SIG-M5 treated with dmso at 0.1 percent for 504 hours (cell line): ENCODE measurements around the gene SSH3.
"Not testable (repeated sequence)": the region's sequence is repeated elsewhere in the genome, so short reads cannot be mapped to it uniquely, and the experiment has no call there.

Source experiments
- DNase-seq: peaks from one replicate; lab custom pipeline; 2025; ENCODE audit not compliant: unreplicated experiment; lab: John Stamatoyannopoulos, UW

Gene SSH3, protein sequence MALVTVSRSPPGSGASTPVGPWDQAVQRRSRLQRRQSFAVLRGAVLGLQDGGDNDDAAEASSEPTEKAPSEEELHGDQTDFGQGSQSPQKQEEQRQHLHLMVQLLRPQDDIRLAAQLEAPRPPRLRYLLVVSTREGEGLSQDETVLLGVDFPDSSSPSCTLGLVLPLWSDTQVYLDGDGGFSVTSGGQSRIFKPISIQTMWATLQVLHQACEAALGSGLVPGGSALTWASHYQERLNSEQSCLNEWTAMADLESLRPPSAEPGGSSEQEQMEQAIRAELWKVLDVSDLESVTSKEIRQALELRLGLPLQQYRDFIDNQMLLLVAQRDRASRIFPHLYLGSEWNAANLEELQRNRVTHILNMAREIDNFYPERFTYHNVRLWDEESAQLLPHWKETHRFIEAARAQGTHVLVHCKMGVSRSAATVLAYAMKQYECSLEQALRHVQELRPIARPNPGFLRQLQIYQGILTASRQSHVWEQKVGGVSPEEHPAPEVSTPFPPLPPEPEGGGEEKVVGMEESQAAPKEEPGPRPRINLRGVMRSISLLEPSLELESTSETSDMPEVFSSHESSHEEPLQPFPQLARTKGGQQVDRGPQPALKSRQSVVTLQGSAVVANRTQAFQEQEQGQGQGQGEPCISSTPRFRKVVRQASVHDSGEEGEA

DNA sequence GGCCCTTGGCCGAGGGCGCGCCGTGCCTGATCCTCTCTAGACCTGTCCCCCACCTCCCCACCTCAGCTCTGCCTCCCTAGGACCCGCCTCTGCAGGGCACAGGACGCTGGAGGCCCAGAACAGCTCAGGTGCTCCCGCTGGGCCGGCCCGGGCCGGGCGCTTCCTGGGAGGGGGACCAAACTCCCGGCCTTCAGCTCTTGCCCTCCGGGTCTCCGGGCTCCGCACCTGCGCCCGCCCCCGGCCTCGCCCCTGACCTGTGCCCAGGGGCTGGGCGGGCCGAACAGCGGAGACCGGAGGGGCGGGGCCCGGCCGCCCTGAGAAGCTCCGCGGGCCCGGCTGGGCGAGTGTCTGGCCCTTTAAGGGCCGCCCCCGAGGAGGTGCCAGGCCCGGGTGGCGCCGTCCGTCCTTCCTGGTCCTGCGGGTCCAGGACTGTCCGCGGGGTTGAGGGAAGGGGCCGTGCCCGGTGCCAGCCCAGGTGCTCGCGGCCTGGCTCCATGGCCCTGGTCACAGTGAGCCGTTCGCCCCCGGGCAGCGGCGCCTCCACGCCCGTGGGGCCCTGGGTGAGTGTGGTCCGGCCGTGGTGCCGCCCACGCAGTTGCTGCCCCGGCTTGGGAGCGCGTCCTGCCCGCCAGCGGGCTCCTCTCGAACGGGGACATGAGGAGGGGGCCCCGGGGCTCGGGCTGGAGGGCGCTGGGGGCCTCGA lies at the start of gene SSH3:
Gene SSH3, plus strand, starts transcription at position 399 of the 703 bp plus-strand sequence. Its CDS starts 96 bp downstream, at position 495.
- DNase-seq, result peak; percentile 32

DNA sequence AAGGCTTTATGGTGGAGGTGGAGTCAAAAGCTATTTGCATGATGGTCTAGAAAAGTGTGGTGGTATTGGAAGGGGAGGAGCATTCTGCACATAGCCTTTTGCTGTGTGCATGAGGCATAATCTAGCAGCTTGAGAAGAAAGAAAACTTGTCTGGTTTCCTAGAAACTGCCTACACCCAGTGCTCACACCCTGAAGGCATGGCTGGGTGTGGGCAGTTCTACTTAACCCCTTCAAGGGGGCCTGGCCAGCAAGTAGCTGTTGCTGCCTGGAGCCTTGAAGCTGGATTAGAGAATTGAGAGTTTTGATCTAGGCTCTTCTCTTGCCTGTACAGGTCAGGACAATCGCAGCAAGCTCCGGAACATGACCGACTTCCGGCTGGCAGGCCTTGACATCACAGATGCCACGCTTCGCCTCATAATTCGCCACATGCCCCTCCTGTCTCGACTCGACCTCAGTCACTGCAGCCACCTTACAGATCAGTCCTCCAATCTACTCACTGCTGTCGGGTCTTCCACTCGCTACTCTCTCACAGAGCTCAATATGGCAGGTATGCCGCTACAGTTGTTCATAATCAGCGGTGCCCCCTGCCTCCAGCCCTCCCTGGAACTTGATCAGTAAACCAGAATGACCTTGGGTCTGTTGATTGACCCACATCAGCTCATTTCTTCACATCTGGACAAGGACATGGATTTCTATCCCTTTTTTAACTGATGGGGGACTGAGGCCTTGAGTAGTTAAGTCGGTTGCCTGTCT lies 49.3 kb upstream of the SSH3 start:
- no peak for DNase-seq

DNA sequence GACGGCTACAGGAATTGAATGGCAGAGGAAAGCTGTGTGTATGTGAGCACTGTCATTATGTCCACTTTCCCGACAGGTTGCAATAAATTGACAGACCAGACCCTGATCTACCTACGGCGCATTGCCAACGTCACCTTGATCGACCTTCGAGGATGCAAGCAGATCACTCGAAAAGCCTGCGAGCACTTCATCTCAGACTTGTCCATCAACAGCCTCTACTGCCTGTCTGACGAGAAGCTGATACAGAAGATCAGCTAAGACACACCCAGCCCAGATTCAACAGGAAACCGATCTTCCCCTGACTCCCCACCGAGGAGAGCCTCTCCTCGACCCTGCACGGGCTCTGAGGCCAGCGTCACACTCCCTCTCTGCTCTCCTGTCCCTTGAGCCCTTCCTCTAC lies 48.5 kb upstream of the SSH3 start:
- no peak for DNase-seq

DNA sequence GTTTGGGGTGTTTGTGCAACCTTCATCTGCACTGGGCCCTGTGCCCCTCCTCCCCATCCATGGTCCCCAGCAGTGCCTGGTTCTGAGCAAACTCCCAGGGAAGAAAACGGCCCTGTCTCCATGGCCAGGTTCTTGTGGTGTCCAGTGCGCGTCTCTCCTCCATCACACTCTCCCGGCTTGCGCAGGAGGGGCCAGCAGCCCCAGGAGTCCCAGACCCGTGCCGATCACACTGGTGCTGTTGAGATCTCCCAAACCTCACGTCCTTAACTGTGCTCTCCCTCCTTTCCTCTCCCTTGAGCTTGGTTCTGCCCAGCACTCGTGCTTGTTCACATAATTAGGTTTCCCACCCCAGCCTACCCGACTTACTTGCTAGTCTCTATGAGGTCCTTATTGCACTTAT lies 48.0 kb upstream of the SSH3 start:
- no peak for DNase-seq

DNA sequence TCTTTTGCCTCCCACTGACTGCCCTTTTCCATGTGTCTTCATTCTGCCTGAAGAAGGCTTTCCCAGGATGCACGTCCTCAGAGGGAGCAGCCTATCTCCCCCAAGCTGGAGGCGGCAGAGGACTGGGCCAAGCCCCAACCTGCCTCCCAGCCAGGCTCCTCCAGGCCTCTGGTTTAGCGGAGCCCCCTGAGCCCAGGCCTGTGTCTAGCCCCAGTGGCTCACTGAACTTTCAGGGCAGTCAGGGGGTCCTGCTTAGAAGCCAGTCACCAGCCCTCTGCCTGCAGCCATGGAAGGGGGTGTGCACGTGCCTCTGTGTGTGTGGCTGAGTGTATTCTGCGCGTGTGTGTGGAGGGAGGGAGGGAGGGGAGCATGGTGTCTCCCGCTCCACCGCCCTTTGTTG lies 47.5 kb upstream of the SSH3 start:
- DNase-seq, result no peak

DNA sequence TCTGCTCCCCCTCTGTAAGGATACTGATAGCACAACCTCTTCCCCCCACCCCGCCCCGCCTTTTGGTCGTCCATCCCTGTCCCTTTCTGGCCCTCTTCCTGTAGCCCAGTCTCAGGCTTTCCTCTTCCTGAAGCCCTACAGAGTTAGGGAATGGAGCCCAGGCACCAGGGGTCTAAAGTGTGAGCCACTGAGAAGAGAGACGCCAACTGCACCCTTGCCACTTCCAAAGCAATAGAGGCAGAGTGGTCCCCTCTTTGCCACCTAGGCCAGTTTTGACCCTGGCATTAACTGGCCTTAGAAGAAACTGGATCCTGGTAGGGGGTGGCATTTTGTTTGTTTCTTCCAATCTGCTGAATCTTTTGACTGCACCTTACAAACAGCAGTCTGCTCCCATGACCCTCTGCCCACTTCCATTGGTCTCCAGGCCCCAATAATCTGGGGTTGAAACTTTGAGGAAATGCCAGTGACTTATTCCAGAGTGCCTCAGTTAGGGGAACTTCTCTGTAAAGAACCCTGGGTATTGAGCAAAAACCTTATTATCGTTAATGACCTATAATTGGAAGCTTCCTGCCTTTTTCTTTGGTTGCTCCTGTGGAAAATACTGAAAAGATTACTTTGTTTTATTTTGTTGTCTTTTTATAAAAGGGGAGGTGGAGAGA lies 46.7 kb upstream of the SSH3 start:
- no peak for DNase-seq

DNA sequence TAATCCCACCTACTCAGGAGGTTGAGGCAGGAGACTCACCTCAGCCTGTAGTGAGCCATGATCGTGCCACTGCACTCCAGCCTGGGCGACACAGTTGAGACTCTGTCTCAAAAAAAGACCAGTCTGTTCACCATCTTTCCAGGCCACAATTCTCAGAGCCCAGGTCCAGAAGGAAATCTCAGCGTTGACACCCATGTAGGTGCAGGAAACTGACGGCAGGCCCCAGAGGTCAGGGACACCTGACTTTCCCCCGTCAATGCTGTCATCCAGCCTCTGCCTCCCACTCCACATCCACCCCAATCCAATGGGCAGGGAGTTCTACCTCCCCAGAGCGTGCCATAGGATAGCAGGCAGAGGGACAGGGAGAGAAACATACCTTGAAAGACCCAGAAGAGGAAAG lies 42.9 kb upstream of the SSH3 start:
- no peak for DNase-seq

DNA sequence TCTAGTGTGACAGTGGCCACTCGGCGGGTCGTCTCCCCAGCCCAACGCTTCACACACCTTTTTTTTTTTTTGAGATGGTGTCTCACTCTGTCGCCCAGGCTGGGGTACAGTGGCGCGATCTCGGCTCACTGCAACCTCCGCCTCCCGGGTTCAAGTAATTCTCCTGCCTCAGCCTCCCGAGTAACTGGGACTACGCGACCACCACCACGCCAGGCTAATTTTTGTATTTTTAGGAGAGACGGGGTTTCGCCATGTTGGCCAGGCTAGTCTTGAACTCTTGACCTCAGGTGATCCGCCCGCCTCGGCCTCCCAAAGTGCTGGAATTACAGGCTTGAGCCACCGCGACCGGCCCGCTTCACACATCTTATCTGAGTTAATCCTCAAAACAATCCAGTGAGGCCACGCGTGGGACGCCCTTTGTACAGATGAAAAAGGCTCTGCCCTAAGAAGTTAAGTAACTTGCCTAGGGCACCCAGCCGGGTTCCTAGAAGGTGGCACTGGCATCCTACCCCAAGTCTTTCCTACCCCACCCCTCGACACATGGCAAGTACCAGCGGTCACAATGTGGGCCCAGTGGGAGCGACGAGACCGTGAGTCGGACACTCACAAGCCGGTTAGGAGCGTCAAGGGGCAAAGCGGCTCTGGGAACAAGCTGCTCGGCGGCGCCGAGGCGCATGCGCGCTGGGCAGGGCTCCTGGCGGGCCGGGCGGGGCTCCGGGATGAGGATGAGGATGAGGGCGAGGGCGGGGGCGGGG lies 42.3 kb upstream of the SSH3 start:
- DNase-seq, result not testable (repeated sequence)

DNA sequence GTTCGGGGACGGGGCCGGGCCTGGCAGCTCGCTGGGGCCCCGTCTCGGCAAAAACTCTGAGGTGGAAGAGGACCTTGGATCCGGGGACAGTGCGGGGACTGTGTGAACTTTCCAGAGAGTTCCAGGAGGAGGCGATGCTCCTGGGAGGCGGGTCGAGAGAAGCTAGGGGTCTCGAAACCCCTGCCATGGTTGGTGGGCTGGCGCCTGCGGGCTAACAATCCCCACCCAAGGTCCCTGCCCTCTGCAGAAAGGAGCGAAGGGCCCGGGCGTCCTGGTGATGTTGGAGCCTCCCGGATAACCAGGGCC lies 41.7 kb upstream of the SSH3 start:
- no peak for DNase-seq

DNA sequence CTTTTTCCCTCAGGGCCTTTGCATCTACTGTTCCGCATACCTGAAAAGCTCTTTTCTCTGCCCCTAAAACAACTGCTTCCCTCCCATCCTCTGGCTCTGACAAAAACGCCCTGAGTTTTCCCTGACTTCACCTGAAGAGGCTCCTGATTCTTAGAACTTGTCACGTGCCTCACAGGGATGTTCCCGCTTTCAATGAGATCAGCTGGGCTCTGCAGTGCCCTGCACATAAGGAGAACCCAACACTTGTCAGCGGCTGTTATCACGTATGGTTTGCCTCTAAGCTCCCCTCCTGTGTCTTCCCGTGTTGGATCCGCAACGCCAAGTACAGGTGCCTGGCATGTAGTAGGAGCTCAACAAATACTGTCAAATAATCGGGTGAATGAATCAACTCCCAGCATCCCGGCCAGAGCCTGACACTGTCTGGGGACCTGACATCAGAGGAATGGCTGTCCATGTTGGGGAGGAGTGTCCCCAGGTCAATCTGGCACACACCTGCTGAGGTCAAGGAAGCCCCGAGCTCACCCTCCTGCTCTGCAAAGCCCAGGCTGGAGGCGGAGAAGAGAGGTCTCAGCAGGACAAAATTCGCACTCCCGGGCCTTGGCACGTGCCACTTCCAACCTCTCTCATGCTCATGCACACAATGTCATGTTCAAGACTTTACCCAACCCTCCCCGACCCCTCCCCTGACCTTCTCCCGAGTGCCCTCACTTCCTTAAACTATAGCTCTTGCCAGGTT lies 41.2 kb upstream of the SSH3 start:
- DNase-seq, result no peak

DNA sequence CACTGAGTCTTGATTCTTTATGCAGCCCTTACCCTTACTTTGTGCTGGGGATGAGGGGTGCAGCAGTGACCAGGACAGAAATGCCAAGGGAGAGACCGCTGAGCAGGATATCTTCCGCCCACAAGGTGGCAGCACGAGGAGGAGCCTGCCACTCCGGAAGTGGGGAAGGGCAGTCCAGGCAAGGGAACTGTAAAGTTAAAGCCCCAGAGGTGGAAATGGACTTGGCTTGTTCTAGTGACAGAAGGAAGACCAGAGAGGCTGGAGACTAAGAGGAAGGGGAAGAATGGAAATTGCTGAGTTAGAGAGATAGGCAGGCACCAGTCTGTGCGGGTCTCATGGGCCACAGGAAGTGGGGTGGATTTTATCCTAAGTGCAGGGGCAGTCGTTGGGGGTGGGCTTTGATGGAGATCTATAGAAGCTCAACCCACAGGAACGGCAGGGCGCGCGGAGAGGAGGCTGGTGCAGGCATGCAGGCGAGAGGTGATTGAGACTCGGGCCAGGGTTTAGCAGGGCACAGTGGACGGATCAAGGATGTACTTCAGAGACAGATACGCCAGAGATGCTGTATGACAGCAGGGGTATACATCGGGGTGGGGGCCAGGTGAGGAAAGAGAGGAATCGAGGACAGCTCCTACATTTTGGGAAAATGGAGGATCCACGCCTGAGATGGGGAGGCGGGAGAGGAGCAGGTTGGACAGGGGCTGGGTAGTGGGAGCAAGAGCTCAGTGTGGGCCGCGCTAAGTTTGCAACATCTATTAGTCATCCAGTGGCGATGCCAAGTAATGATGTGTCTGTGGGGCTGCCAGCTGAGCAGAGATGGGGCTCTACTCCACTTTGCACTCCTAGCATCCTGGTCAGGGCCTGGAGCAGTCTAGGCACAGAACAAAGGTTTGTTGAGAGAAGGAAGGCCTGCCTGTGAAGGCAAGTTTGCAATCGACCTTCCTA lies 40.3 kb upstream of the SSH3 start:
- peak; percentile 86 for DNase-seq

DNA sequence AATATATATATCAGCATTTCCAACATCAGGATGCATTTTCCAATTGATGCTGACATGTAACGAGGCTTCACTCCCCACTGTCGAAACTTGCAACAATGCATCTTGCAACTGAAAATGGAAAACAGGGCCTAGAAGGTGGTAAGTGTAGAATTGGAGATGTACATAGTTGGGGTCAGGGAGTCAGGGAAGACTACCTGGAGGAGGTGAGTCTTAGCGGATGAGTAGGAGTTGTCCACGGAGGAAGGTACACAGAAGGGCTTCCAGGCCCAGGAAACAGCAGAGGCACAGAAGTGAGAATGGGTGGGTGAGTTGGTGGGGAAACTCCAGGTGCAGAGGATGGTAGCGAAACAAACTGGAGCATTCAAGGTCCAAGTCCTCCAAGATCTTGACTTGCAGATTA lies 39.1 kb upstream of the SSH3 start:
- no peak for DNase-seq

DNA sequence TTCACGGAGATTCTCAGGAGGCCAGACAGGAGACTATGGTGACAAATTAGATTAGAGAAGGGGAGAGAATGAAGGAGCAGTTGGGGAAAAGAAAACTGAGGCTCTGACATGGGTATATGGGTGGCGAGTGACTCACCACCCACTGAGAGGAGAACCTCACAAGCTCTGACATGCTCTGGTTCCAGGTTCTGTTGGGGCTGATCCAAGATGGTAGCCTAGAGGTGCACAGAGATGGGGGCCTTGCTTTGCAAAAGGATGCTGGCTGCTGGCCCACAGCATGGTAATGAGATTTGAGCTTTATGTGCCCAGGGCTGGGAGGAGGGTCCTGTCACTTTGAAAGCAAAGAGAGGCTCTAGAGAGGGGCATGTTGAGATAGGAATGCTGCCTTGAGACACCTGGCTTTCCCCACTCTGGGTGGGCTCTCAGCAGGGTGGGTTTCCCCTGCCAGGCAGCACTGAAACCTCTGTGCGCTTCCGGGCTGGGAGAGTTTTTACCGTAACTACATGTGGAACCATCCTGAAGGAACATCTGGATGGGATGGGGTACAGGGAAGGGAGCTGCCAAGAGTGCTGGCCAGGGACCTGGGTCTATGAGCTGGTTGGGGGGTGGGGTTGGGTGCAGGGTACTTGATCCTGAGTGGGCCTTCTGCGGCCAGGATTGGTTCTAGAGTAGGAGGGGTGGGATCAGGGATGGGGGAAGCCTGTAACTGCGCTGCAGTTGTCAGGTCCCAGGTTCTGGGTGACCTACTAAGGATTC lies 38.3 kb upstream of the SSH3 start:
- no peak for DNase-seq

DNA sequence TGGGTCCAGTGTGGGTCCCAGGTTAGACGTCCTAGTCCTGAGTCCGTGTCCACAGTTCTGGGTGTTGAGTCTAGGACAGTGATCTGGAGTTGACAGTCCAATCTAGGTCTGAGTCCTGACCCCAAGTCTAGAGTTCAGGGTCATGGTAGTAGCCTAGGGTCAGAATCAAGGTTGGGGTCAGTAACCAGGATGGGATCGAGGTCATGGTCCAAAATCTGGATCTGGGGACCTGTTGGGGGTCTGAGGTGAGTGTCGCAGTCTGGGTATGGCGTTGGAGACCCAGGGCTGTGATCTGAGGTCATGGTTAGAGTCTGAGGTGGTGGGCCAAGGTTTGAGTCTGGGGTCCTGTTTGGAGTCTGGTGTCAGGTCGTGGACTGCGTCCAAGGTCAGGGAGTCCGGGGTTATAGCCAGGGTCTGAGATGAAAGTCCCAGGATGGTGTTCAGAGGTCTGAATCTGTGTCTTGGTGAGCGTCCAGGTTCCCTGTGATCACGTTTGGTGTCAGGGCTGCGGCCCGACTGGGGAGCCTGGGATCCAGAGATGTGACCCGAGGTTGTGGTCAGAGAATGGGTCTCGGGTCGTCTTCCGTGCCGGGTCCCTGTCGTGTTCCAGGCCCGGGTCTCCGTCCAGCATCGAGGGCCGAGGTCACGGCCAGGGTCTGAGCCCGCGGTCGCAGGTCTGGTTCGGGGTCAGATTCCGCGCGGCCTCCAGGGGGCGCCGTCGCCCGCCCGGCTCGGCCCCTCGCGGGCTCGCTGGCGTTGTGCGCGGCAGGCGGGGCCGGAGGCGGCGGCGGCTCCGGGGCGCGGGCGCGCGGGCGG lies 37.5 kb upstream of the SSH3 start:
- no peak for DNase-seq

DNA sequence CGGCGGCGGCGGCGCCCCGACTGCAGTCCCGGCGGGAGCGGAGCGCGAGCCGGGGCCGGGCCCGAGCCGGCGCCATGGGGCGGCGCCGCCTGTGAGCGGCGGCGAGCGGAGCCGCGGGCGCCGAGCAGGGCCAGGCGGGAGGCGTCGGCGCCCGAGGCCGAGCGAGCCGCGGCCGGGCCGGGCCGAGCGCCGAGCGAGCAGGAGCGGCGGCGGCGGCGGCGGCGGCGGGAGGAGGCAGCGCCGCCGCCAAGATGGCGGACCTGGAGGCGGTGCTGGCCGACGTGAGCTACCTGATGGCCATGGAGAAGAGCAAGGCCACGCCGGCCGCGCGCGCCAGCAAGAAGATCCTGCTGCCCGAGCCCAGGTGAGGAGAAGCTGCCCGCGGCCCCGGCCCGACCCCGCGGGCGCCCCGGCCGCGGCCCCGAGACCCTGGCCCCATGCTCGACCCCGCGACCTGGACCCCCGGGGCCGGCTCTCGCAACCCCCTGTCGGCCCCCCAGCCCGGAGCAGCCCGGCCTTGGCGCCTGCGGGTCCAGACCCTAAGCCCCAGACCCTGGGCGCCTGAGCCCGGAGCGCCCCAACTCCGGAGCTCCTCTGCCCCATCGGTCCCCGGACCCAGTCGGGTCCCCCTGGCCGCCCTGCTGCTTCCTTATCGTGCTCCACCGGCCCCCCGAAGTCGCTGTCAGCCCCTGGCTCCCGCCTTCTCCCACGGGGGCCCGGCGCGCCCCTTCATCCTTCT lies 36.7 kb upstream of the SSH3 start, which contains the start of gene GRK2:
Gene GRK2, plus strand, starts transcription at position 25 of the 739 bp plus-strand sequence. Its CDS starts 227 bp downstream, at position 252.
- DNase-seq, result no peak
